Uterus (tissue), 4 donors: ENCODE data around the gene CCDC186. TPM values are rescaled to one million over a fixed set of nuclear protein-coding genes. Genes with fewer than 3 reads are reported as not detected.

ENCODE experiments used
- DNase-seq, 2 donors: peaks; one replicate each; pipeline ENCODE4 v3.0.0-alpha.2; 2019 to 2020
- H3K27ac ChIP-seq, 2 donors: fragments of 200-600 bp; sonication (generic); 1 replicate in 1 of 2; 2 replicates in 1 of 2; pipeline ENCODE4 v1.5.1; 2016 to 2018
- H3K27me3 ChIP-seq, 2 donors: fragments of 200-600 bp; sonication (generic); one replicate each; pipeline ENCODE4 v1.5.1; 2018 to 2019; ENCODE audit warnings: control low read depth in 1 of 2
- H3K36me3 ChIP-seq, 2 donors: fragments of 200-600 bp; sonication (generic); one replicate each; pipeline ENCODE4 v1.5.1; 2019; ENCODE audit warnings: control low read depth in 1 of 2
- H3K4me1 ChIP-seq, 2 donors: fragments of 200-600 bp; sonication (generic); one replicate each; pipeline ENCODE4 v1.5.1; 2018 to 2019; ENCODE audit warnings: control low read depth in 1 of 2
- H3K4me3 ChIP-seq, 2 donors: fragments of 200-600 bp; sonication (generic); 1 replicate in 1 of 2; 2 replicates in 1 of 2; pipeline ENCODE4 v1.5.1; 2018 to 2019; ENCODE audit warnings: mild to moderate bottlenecking in 1 of 2
- H3K9me3 ChIP-seq, 2 donors: fragments of 200-600 bp; sonication (generic); one replicate each; pipeline ENCODE4 v1.5.1; 2019; ENCODE audit warnings: control low read depth in 1 of 2
- POLR2A ChIP-seq, 2 donors: fragments of 450-650 bp; IDR thresholded peaks; one replicate each; pipeline ENCODE4 v1.6.1; 2016; ENCODE audit warnings: antibody characterized with exemption in 2 of 2, mild to moderate bottlenecking in 1 of 2, moderate library complexity in 1 of 2
- intact Hi-C: fragments of 100-400 bp; cut with DNase I; formaldehyde crosslinking; loops from one replicate; pipeline ENCODE4 v1.15.1; 2023; ENCODE audit warnings: low total_unique reads
- microRNA counts, 2 donors: library from miRNA; unstranded; fragments of <30 nt; microRNA quantifications; one replicate each; lab custom pipeline; 2016 to 2017
- small RNA-seq: library from RNA; depleted of rRNA; stranded (forward); fragments of <200 nt; gene quantifications from one replicate; pipeline ENCODE3, GENCODE V24; 2016
- total RNA-seq, 4 donors: library from RNA; depleted of rRNA in 3 of 4; stranded (reverse); fragments of >200 nt in 3 of 4; gene quantifications; one replicate each; pipeline versions ENCODE4 v1.1.0 to v1.2.4, GENCODE V29; 2014 to 2023
- TF ChIP-seq, protein P1 (sequence below), 4 experiments: fragments of 200-600 bp in 2 of 4; fragments of 450-650 bp in 2 of 4; sonication (generic) in 2 of 4; IDR thresholded peaks; one replicate each; pipeline ENCODE4 v1.5.1; 2016 to 2019; ENCODE audit warnings: antibody characterized with exemption in 4 of 4, mild to moderate bottlenecking in 2 of 4, moderate library complexity in 1 of 4
- donor health status: DM: yes; HTN: yes; CAD: no.

Gene CCDC186
- total RNA-seq, 4 donors from 2014 or later, result 7.6 to 52.6 (median 24.9) TPM

DNA sequence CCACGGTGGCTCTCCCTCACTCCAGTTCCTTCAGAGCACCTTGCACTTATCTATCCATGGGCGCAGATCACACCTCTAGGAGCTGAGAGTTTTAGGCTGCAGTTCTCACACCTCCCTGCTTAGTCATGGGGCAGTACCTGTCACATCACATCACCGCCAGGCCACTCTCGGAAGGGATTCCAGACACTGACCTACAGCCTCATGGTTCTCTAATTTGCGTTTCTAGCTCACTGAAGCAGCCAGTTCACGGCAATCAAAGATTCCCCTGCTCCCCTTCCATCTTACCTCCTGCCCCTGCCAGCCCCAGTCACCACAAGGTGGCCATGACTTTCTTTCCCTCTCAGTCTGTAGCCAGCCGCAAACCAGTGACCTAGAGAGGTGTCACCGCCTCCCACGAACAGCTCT lies 96.2 kb downstream of the CCDC186 start:
- Histone ChIP-seq H3K27me3 (no peaks in the 10 kb centered on the region), H3K27ac (no peak overlapping the region), H3K4me1 (no peaks in the 10 kb centered on the region), H3K4me3 (no peak overlapping the region), H3K9me3 (no peaks in the 10 kb centered on the region), H3K36me3 (no peaks in the 10 kb centered on the region)
- no peak for DNase-seq
- no peak for TF ChIP-seq POLR2A (IDR thresholded peaks at IDR 0.05)
- TF ChIP-seq, protein P1, sequence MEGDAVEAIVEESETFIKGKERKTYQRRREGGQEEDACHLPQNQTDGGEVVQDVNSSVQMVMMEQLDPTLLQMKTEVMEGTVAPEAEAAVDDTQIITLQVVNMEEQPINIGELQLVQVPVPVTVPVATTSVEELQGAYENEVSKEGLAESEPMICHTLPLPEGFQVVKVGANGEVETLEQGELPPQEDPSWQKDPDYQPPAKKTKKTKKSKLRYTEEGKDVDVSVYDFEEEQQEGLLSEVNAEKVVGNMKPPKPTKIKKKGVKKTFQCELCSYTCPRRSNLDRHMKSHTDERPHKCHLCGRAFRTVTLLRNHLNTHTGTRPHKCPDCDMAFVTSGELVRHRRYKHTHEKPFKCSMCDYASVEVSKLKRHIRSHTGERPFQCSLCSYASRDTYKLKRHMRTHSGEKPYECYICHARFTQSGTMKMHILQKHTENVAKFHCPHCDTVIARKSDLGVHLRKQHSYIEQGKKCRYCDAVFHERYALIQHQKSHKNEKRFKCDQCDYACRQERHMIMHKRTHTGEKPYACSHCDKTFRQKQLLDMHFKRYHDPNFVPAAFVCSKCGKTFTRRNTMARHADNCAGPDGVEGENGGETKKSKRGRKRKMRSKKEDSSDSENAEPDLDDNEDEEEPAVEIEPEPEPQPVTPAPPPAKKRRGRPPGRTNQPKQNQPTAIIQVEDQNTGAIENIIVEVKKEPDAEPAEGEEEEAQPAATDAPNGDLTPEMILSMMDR (IDR thresholded peaks at IDR 0.05), result no peak
- intact Hi-C loops, result no loop called here

DNA sequence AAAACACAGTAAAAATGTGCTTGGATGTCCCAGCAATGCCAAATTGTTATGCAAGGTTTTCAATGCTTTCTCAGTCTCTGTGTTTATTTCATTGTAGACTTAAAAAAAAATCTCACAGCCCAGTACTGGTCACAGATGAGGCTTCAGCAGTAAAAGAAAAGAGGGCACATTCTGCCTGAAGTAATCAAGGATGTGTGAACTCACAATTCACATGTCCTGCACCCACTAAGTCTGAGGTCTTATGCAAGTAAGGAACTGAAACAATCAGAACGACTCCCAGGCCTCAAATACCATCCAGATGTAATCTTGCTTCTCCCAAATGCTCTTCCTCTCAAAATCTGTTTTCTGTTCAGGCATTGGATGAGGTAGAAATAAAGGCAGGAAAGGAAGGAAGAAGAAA lies 96.7 kb downstream of the CCDC186 start:
- no peaks in the 10 kb centered on the region for H3K4me1 ChIP-seq
- no peak overlapping the region for H3K27ac ChIP-seq
- no peak for DNase-seq
- H3K36me3 ChIP-seq, result no peaks in the 10 kb centered on the region
- no peaks in the 10 kb centered on the region for H3K9me3 ChIP-seq
- no peak for TF ChIP-seq POLR2A (IDR thresholded peaks at IDR 0.05)
- TF ChIP-seq, protein P1 (IDR thresholded peaks at IDR 0.05), result no peak
- intact Hi-C loops, result no loop called here
- H3K27me3 ChIP-seq, result no peaks in the 10 kb centered on the region
- H3K4me3 ChIP-seq, result no peak overlapping the region

DNA sequence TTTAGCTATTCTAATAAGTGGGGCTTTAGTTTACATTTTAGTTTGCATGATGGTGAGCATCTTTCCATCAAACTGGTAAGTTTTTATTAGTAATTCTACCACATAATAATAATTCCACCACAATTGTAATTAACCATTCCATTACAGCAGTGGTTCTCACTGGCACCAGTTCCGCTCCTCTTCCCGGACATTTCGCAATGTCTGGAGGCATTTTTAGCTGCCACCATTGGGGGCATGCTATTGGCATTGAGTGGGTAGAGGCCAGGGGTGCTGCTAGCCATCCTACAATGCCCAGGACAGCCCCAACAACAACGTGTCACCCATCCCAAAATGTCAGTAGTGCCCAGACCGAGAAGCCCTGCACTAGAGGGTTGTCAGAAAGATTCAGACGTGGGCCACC lies 98.9 kb downstream of the CCDC186 start:
- no peak for DNase-seq
- Histone ChIP-seq H3K9me3 (no peaks in the 10 kb centered on the region), H3K36me3 (no peaks in the 10 kb centered on the region), H3K27ac (no peak overlapping the region), H3K27me3 (no peaks in the 10 kb centered on the region), H3K4me3 (no peak overlapping the region), H3K4me1 (no peaks in the 10 kb centered on the region)
- TF ChIP-seq POLR2A (IDR thresholded peaks at IDR 0.05), result no peak
- TF ChIP-seq, protein P1 (IDR thresholded peaks at IDR 0.05), result no peak
- intact Hi-C loops, result no loop called here

DNA sequence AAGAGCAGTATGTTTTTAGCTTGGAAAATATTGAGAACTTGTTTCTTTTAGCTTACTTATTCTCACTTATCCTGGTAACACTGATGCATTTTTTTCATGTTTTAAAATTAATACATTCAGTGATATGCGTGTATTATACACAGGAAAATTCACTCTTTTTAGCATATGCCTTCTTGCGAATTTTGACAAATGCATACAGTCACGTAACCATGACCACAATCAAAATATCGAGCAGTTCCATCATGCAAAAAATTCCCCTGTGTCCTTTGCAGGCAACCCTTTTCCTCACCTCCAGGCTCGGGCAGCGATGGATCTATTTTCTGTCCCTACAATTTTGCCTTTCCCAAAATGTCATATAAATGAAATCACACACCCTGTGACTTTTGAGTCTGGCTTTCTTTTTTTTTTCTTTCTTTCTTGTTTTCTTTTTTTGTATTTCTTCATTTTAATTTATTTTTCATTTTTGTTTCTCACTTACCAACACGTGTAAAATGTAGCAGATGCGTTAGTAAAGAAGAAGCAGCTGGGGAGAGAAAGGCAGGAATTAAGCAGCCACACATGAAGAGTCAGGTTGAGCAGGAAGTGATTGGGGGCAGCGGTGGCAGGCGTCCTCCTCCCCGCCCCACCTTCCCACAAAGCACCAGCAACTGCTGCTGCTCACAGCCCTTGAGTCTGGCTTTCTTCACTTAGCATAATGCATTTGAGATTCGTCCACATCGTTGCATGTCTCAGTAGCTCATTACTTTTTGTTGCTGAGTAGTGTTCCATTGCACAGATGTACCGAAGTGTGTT lies 100.4 kb downstream of the CCDC186 start:
- intact Hi-C loops, result no loop called here
- no peak for TF ChIP-seq POLR2A (IDR thresholded peaks at IDR 0.05)

DNA sequence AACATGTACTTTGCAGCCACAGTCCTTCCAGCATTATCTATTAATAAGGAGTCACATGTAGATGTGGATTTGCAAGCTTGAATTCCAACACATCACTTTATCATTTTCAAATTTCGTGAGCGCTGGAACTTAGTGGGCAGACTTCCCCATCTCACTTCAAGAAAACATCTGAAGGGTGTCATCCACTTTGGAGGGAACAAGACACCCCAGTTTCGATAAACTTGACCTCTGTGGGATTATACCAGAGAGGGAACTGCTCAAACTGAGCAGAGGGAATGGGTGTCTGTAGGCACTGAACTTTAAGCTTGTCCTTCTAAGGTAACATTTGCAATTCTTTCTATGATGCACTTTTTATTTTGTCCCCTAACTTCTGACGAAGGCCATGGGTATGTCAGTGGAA lies 102.8 kb downstream of the CCDC186 start:
- H3K4me1 ChIP-seq, result no peaks in the 10 kb centered on the region
- no peak overlapping the region for H3K4me3 ChIP-seq
- no peaks in the 10 kb centered on the region for H3K27me3 ChIP-seq
- H3K9me3 ChIP-seq, result no peaks in the 10 kb centered on the region
- H3K27ac ChIP-seq, result no peak overlapping the region
- no peak for TF ChIP-seq POLR2A (IDR thresholded peaks at IDR 0.05)
- TF ChIP-seq, protein P1 (IDR thresholded peaks at IDR 0.05), result no peak
- intact Hi-C loops, result no loop called here
- no peaks in the 10 kb centered on the region for H3K36me3 ChIP-seq
- DNase-seq, result no peak

More for the DNA sequence above, 100.4 kb downstream of the CCDC186 start:
- DNase-seq, result no peak
- Histone ChIP-seq H3K4me3 (no peak overlapping the region), H3K4me1 (no peaks in the 10 kb centered on the region), H3K27ac (no peak overlapping the region), H3K36me3 (no peaks in the 10 kb centered on the region), H3K9me3 (no peaks in the 10 kb centered on the region), H3K27me3 (no peaks in the 10 kb centered on the region)

MicroRNA genes within 50 kb of the gene (microRNA counts, 767-probe panel; counts per million panel counts)
- 0 counts per million in 2 donors for microRNA hsa-miR-2110 (lab: Ali Mortazavi, UCI)

Small RNA genes within 50 kb of the gene (small RNA-seq; reads per million reads assigned to genes)
- gene RF02277, result not detected
- not detected for gene RNU6-709P

Other genes with a start within 250 kb of the CCDC186 start
- under 1 TPM in 1 of 4 donors, not detected in 3; 0.18 TPM for gene ADRB1, start 130.3 kb downstream of the CCDC186 start, total RNA-seq
- 1 to 10 TPM in 1 of 4 donors, under 1 TPM in 1, not detected in 2; 0.49 to 1.5 TPM for gene TDRD1, start 5.2 kb upstream of the CCDC186 start, total RNA-seq
- gene VWA2, start 65.1 kb upstream of the CCDC186 start, total RNA-seq, result 10 to 100 TPM in 1 of 4 donors, 1 to 10 TPM in 1, not detected in 2; 2.5 to 22.6 TPM
- 10 to 100 TPM; 28.4 to 86.6 (median 48.6) TPM for gene AFAP1L2, start 230.3 kb upstream of the CCDC186 start, total RNA-seq